GM23338 (cell line): Measurements from ENCODE around the gene CCDC38. TPM values are rescaled to one million over a fixed set of nuclear protein-coding genes. Genes with fewer than 3 reads are reported as not detected.

Source experiments
- ATAC-seq: fragments of 200-7000 bp; cut with Tn5 transposase; 3 replicates; pipeline ENCODE4 v1.9.1; 2020
- DNase-seq: peaks from one replicate; pipeline ENCODE4 v3.0.0-alpha.2; 2015; ENCODE audit warnings: low spot score
- H2AFZ ChIP-seq: fragments of 200-600 bp; sonication (generic); 2 replicates; pipeline ENCODE4 v1.8.0; 2016; ENCODE audit warnings: antibody characterized with exemption, mild to moderate bottlenecking, moderate library complexity
- H3F3A ChIP-seq: fragments of 200-600 bp; sonication (generic); replicated peaks from 2 replicates; pipeline ENCODE4 v1.8.0; 2017; ENCODE audit warnings: antibody characterized with exemption, mixed run types, low read depth
- H3K27ac ChIP-seq: fragments of 200-600 bp; sonication (generic); 2 replicates; pipeline ENCODE4 v1.6.1; 2016; ENCODE audit warnings: low read depth
- H3K27me3 ChIP-seq: fragments of 200-600 bp; sonication (generic); 2 replicates; pipeline ENCODE4 v1.8.0; 2016; ENCODE audit warnings: mild to moderate bottlenecking, mixed run types, moderate library complexity; ENCODE audit not compliant: insufficient read depth
- H3K36me3 ChIP-seq: fragments of 200-600 bp; sonication (generic); 2 replicates; pipeline ENCODE4 v1.8.0; 2016; ENCODE audit warnings: mild to moderate bottlenecking; ENCODE audit not compliant: insufficient read depth
- H3K4me1 ChIP-seq: fragments of 200-600 bp; sonication (generic); 2 replicates; pipeline ENCODE4 v1.8.0; 2016; ENCODE audit warnings: mild to moderate bottlenecking, moderate library complexity; ENCODE audit not compliant: insufficient read depth
- H3K4me2 ChIP-seq: fragments of 200-600 bp; sonication (generic); 2 replicates; pipeline ENCODE4 v1.7.1; 2017; ENCODE audit warnings: mixed run types
- H3K4me3 ChIP-seq: fragments of 200-600 bp; sonication (generic); 2 replicates; pipeline ENCODE4 v1.6.1; 2016; ENCODE audit warnings: mixed run types
- H3K79me2 ChIP-seq: fragments of 200-600 bp; sonication (generic); replicated peaks from 2 replicates; pipeline ENCODE4 v1.8.0; 2017; ENCODE audit warnings: mild to moderate bottlenecking; ENCODE audit not compliant: insufficient read depth
- H3K9me2 ChIP-seq: fragments of 200-600 bp; sonication (generic); 2 replicates; pipeline ENCODE4 v1.8.0; 2017; ENCODE audit not compliant: insufficient read depth
- H4K20me1 ChIP-seq: fragments of 200-600 bp; sonication (generic); replicated peaks from 2 replicates; pipeline ENCODE4 v1.8.0; 2017; ENCODE audit warnings: mild to moderate bottlenecking; ENCODE audit not compliant: insufficient read depth
- H3K27ac Mint-ChIP-seq: 2 replicates; pipeline ENCODE4 v1.8.0; 2020; ENCODE audit warnings: inconsistent platforms, mild to moderate bottlenecking, moderate library complexity, mixed read lengths
- H3K27me3 Mint-ChIP-seq: 3 replicates; pipeline ENCODE4 v1.8.0; 2022; ENCODE audit warnings: low read depth, mild to moderate bottlenecking, moderate library complexity, mixed read lengths, inconsistent platforms; ENCODE audit not compliant: insufficient read depth, poor library complexity
- H3K36me3 Mint-ChIP-seq: 3 replicates; pipeline ENCODE4 v1.8.0; 2021; ENCODE audit warnings: low read depth, mild to moderate bottlenecking, inconsistent platforms, moderate library complexity, mixed read lengths
- H3K4me1 Mint-ChIP-seq: 3 replicates; pipeline ENCODE4 v1.8.0; 2020; ENCODE audit warnings: mild to moderate bottlenecking, inconsistent platforms, mixed read lengths
- H3K4me3 Mint-ChIP-seq: 3 replicates; pipeline ENCODE4 v1.8.0; 2021; ENCODE audit warnings: moderate library complexity, mild to moderate bottlenecking, inconsistent platforms, mixed read lengths
- H3K9me3 Mint-ChIP-seq: 3 replicates; pipeline ENCODE4 v1.8.0; 2020; ENCODE audit warnings: moderate library complexity, mild to moderate bottlenecking, inconsistent platforms, mixed read lengths
- CREB1 ChIP-seq: fragments of 250-450 bp; sonication (Bioruptor Pico); IDR thresholded peaks from 2 replicates; pipeline ENCODE4 v1.5.0; 2020; ENCODE audit warnings: low read depth, mild to moderate bottlenecking, moderate library complexity
- CTCF ChIP-seq, 2 experiments: fragments of 200-600 bp in 1 of 2; sonication (generic) in 1 of 2; conservative IDR thresholded peaks; 2 replicates each; pipeline versions ENCODE4 v1.5.1 to v1.6.1; 2016 to 2017; ENCODE audit warnings: antibody characterized with exemption in 2 of 2, low read depth in 2 of 2, mild to moderate bottlenecking in 2 of 2, moderate library complexity in 1 of 2
- ETS1 ChIP-seq: IDR thresholded peaks from 2 replicates; pipeline ENCODE4 v1.6.1; 2016; ENCODE audit warnings: antibody characterized with exemption
- EZH2 ChIP-seq: fragments of 200-600 bp; sonication (generic); IDR thresholded peaks from one replicate; pipeline ENCODE4 v1.8.0; 2017; ENCODE audit warnings: antibody characterized with exemption, mild to moderate bottlenecking, low read depth; ENCODE audit not compliant: unreplicated experiment
- EZH2phosphoT487 ChIP-seq: fragments of 200-600 bp; sonication (generic); IDR thresholded peaks from one replicate; pipeline ENCODE4 v1.8.1; 2018; ENCODE audit warnings: antibody characterized with exemption; ENCODE audit not compliant: unreplicated experiment
- JUNB ChIP-seq: IDR thresholded peaks from one replicate; pipeline ENCODE4 v1.6.1; 2016; ENCODE audit warnings: antibody characterized with exemption; ENCODE audit not compliant: unreplicated experiment
- NANOG ChIP-seq: IDR thresholded peaks from 2 replicates; pipeline ENCODE4 v1.6.1; 2016; ENCODE audit warnings: antibody characterized with exemption, borderline replicate concordance
- POLR2AphosphoS5 ChIP-seq: IDR thresholded peaks from 2 replicates; pipeline ENCODE4 v1.6.1; 2016; ENCODE audit warnings: antibody characterized with exemption, low read depth
- REST ChIP-seq: IDR thresholded peaks from one replicate; pipeline ENCODE4 v1.6.1; 2018; ENCODE audit warnings: antibody characterized with exemption; ENCODE audit not compliant: unreplicated experiment
- STAT1 ChIP-seq: IDR thresholded peaks from one replicate; pipeline ENCODE4 v1.6.1; 2016; ENCODE audit warnings: antibody characterized with exemption; ENCODE audit not compliant: unreplicated experiment
- ZNF114 ChIP-seq: fragments of 250-450 bp; sonication (Bioruptor Pico); IDR thresholded peaks from 2 replicates; pipeline ENCODE4 v1.5.0; 2020; ENCODE audit warnings: mild to moderate bottlenecking, moderate library complexity
- ZNF331 ChIP-seq: fragments of 250-450 bp; sonication (Bioruptor Pico); IDR thresholded peaks from 2 replicates; pipeline ENCODE4 v1.5.0; 2020; ENCODE audit warnings: low read depth, mild to moderate bottlenecking, moderate library complexity
- polyA plus RNA-seq: library from polyadenylated mRNA; unstranded; fragments of >200 nt; fragmentation: Nextera tagmentation; extraction: Ambion mirVana; gene quantifications from 2 replicates; pipeline ENCODE4 v1.2.1, GENCODE V29; 2016
- total RNA-seq: library from RNA; depleted of rRNA; stranded (reverse); fragments of >200 nt; shearing (Covaris generic); gene quantifications from 2 replicates; pipeline ENCODE4 v1.2.3, GENCODE V29; 2014
- TF ChIP-seq, protein P1 (sequence below): fragments of 250-450 bp; sonication (Bioruptor Pico); IDR thresholded peaks from 2 replicates; pipeline ENCODE4 v1.5.0; 2020; ENCODE audit warnings: mild to moderate bottlenecking, moderate library complexity

Gene CCDC38
- total and polyA plus RNA-seq, 2 experiments from 2014 or later = not detected

DNA sequence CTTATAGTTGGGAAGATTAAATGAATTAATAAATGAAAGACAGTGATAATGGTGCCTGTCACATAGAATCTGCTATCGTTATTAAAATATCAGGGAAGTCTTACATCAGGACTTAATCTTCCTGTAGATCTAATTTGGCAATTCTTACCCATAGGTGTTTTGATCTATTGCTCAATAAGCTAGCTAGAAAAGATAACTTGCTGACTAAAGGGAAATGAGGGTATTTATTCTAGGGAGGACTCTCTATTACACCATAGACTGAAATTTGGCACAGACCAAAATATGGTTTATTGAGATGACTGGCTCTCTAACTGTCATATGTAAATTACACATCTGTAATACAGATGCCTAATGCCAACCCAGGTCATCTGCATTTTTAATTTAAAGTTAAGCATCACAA, 42.3 kb upstream of the CCDC38 start:
- H3K36me3 ChIP-seq = no peaks in the 10 kb centered on the region
- no peaks in the 10 kb centered on the region for H3F3A ChIP-seq
- Mint-ChIP-seq H3K36me3 (no peaks in the 10 kb centered on the region), H3K4me1 (peaks cover 30% of the 10 kb centered on the region), H3K27me3 (no peaks in the 10 kb centered on the region), H3K4me3 (no peak overlapping the region), H3K9me3 (no peaks in the 10 kb centered on the region), H3K27ac (no peak overlapping the region)
- no peak overlapping the region for H3K4me3 ChIP-seq
- TF ChIP-seq CTCF (conservative IDR thresholded peaks at IDR 0.05; ENCODE audit: low read depth in 2 of 2) (no peak), NANOG (no peak), ZNF331 (no peak), EZH2 (no peak), JUNB (no peak), ETS1 (no peak), EZH2phosphoT487 (no peak), REST (no peak), ZNF114 (CRISPR knock-in tag) (no peak), STAT1 (no peak), CREB1 (no peak), POLR2AphosphoS5 (no peak)
- TF ChIP-seq, protein P1, sequence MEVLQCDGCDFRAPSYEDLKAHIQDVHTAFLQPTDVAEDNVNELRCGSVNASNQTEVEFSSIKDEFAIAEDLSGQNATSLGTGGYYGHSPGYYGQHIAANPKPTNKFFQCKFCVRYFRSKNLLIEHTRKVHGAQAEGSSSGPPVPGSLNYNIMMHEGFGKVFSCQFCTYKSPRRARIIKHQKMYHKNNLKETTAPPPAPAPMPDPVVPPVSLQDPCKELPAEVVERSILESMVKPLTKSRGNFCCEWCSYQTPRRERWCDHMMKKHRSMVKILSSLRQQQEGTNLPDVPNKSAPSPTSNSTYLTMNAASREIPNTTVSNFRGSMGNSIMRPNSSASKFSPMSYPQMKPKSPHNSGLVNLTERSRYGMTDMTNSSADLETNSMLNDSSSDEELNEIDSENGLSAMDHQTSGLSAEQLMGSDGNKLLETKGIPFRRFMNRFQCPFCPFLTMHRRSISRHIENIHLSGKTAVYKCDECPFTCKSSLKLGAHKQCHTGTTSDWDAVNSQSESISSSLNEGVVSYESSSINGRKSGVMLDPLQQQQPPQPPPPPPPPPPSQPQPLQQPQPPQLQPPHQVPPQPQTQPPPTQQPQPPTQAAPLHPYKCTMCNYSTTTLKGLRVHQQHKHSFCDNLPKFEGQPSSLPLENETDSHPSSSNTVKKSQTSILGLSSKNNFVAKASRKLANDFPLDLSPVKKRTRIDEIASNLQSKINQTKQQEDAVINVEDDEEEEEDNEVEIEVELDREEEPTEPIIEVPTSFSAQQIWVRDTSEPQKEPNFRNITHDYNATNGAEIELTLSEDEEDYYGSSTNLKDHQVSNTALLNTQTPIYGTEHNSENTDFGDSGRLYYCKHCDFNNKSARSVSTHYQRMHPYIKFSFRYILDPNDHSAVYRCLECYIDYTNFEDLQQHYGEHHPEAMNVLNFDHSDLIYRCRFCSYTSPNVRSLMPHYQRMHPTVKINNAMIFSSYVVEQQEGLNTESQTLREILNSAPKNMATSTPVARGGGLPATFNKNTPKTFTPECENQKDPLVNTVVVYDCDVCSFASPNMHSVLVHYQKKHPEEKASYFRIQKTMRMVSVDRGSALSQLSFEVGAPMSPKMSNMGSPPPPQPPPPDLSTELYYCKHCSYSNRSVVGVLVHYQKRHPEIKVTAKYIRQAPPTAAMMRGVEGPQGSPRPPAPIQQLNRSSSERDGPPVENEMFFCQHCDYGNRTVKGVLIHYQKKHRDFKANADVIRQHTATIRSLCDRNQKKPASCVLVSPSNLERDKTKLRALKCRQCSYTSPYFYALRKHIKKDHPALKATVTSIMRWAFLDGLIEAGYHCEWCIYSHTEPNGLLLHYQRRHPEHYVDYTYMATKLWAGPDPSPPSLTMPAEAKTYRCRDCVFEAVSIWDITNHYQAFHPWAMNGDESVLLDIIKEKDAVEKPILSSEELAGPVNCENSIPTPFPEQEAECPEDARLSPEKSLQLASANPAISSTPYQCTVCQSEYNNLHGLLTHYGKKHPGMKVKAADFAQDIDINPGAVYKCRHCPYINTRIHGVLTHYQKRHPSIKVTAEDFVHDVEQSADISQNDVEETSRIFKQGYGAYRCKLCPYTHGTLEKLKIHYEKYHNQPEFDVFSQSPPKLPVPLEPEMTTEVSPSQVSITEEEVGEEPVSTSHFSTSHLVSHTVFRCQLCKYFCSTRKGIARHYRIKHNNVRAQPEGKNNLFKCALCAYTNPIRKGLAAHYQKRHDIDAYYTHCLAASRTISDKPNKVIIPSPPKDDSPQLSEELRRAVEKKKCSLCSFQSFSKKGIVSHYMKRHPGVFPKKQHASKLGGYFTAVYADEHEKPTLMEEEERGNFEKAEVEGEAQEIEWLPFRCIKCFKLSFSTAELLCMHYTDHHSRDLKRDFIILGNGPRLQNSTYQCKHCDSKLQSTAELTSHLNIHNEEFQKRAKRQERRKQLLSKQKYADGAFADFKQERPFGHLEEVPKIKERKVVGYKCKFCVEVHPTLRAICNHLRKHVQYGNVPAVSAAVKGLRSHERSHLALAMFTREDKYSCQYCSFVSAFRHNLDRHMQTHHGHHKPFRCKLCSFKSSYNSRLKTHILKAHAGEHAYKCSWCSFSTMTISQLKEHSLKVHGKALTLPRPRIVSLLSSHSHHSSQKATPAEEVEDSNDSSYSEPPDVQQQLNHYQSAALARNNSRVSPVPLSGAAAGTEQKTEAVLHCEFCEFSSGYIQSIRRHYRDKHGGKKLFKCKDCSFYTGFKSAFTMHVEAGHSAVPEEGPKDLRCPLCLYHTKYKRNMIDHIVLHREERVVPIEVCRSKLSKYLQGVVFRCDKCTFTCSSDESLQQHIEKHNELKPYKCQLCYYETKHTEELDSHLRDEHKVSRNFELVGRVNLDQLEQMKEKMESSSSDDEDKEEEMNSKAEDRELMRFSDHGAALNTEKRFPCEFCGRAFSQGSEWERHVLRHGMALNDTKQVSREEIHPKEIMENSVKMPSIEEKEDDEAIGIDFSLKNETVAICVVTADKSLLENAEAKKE (CRISPR knock-in tag) = no peak
- no peaks in the 10 kb centered on the region for H3K79me2 ChIP-seq
- H3K9me2 ChIP-seq = no peaks in the 10 kb centered on the region
- no peaks in the 10 kb centered on the region for H4K20me1 ChIP-seq
- H3K4me1 ChIP-seq = peaks cover 17% of the 10 kb centered on the region
- no peak for ATAC-seq
- no peak overlapping the region for H3K27ac ChIP-seq
- H2AFZ ChIP-seq = no peak overlapping the region
- no peaks in the 10 kb centered on the region for H3K27me3 ChIP-seq
- no peak overlapping the region for H3K4me2 ChIP-seq
- no peak for DNase-seq
